Neural crest cell (in vitro differentiated cells): ENCODE results near the gene FAM184A. TPM values are rescaled to one million over a fixed set of nuclear protein-coding genes. Genes with fewer than 3 reads are reported as not detected.

Experiments used
- DNase-seq: peaks from one replicate; pipeline ENCODE4 v3.0.0; 2021; ENCODE audit warnings: low read depth, mixed read lengths, low spot score
- H3K27ac Mint-ChIP-seq: one replicate; pipeline ENCODE4 v1.8.0; 2021; ENCODE audit warnings: mild to moderate bottlenecking, mixed read lengths; ENCODE audit not compliant: unreplicated experiment
- H3K27me3 Mint-ChIP-seq: 2 replicates; pipeline ENCODE4 v1.8.0; 2021; ENCODE audit warnings: low read depth, mild to moderate bottlenecking, mixed read lengths
- H3K36me3 Mint-ChIP-seq: 2 replicates; pipeline ENCODE4 v1.8.0; 2021; ENCODE audit warnings: low read depth, mild to moderate bottlenecking, mixed read lengths
- H3K4me1 Mint-ChIP-seq: 2 replicates; pipeline ENCODE4 v1.8.0; 2021; ENCODE audit warnings: mixed read lengths
- H3K4me3 Mint-ChIP-seq: one replicate; pipeline ENCODE4 v1.8.0; 2021; ENCODE audit warnings: mild to moderate bottlenecking, mixed read lengths
- H3K9me3 Mint-ChIP-seq: 2 replicates; pipeline ENCODE4 v1.8.0; 2021; ENCODE audit warnings: mixed read lengths
- total RNA-seq: library from RNA; stranded (reverse); gene quantifications from 2 replicates; pipeline ENCODE4 v1.2.1, GENCODE V29; 2021
- TF ChIP-seq, protein P1 (sequence below): fragments of 200-600 bp; sonication (generic); conservative IDR thresholded peaks from 2 replicates; pipeline ENCODE4 v1.5.0; 2021; ENCODE audit warnings: antibody characterized with exemption, mild to moderate bottlenecking

The FAM184A gene
- total RNA-seq, 1 donor from 2014 or later = 7.6 TPM

DNA sequence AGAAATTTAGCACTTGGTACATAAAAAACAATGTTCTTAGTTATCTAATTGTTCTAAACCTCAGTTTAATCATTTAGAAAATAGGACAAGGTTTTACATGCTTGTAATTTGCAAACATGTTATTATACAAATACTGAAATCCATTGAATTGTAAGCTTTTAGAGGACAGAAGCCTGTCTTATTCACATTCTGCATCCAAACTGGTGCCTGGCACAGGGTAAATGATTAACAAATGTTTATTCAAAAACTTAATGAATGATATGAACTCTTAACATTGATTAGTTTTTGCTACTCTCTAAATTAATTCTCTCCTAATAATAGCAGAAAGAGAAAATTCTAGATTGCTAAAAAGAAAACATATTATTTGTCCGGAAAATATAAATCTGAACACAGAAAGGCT is 85.1 kb downstream of the FAM184A start:
- no peak overlapping the region for H3K4me3 Mint-ChIP-seq
- no peak overlapping the region for H3K27ac Mint-ChIP-seq
- DNase-seq = no peak
- no peaks in the 10 kb centered on the region for H3K9me3 Mint-ChIP-seq
- H3K27me3 Mint-ChIP-seq = no peaks in the 10 kb centered on the region
- H3K4me1 Mint-ChIP-seq = no peaks in the 10 kb centered on the region
- TF ChIP-seq, protein P1, sequence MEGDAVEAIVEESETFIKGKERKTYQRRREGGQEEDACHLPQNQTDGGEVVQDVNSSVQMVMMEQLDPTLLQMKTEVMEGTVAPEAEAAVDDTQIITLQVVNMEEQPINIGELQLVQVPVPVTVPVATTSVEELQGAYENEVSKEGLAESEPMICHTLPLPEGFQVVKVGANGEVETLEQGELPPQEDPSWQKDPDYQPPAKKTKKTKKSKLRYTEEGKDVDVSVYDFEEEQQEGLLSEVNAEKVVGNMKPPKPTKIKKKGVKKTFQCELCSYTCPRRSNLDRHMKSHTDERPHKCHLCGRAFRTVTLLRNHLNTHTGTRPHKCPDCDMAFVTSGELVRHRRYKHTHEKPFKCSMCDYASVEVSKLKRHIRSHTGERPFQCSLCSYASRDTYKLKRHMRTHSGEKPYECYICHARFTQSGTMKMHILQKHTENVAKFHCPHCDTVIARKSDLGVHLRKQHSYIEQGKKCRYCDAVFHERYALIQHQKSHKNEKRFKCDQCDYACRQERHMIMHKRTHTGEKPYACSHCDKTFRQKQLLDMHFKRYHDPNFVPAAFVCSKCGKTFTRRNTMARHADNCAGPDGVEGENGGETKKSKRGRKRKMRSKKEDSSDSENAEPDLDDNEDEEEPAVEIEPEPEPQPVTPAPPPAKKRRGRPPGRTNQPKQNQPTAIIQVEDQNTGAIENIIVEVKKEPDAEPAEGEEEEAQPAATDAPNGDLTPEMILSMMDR = no peak
- peaks cover 6% of the 10 kb centered on the region for H3K36me3 Mint-ChIP-seq

DNA sequence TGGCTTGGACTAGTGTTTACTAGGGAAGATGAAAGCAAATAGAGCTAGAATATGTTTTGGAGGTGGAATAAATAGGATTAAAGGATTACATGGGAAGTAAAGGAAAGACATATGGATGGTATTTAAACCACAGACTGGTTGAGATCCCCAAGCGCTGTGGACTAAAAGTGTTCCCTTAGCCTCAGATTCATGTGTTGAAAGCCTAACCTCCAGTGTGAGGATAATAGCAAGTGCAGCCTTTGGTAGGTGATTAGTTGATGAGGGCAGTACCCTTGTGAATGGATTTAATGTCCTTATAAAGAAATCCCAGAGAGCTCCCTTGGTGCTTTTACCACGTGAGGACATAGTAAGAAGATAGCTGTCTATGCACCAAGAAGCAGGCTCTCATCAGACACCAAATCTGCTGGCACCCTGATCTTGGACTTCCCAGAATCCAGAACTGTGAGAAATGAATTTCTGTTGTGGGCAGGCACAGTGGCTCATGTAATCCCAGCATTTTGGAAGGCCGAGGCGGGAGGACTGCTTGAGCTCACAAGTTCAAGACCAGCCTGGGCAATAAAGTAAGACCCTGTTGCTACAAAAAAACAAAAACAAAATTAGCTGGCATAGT is 86.2 kb downstream of the FAM184A start:
- Mint-ChIP-seq H3K4me1 (no peaks in the 10 kb centered on the region), H3K4me3 (no peak overlapping the region), H3K27me3 (no peaks in the 10 kb centered on the region), H3K27ac (no peak overlapping the region), H3K36me3 (peaks cover 2% of the 10 kb centered on the region), H3K9me3 (no peaks in the 10 kb centered on the region)
- no peak for DNase-seq
- TF ChIP-seq, protein P1 = no peak

DNA sequence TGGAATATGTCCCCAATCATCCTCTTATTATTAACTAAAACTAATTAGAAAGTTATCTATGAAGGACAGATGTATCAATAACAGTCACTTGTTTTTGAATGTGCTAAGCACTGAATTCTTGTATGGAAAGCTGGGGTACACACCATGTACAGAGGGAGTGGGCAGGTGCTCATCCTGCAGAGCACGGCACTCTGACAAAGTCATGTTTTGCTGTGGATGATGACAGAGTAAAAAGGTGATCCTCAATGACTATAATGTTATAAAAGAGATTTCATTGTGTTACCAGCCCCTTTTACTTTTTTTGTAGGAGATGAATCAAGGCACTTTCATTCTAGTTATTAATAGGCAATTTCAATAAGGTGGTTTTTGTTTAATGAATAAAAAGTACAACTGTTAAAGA is 92.2 kb downstream of the FAM184A start:
- peaks cover under 1% of the 10 kb centered on the region for H3K36me3 Mint-ChIP-seq
- H3K27me3 Mint-ChIP-seq = no peaks in the 10 kb centered on the region
- no peak overlapping the region for H3K27ac Mint-ChIP-seq
- no peak overlapping the region for H3K4me3 Mint-ChIP-seq
- TF ChIP-seq, protein P1 = no peak
- H3K9me3 Mint-ChIP-seq = no peaks in the 10 kb centered on the region
- H3K4me1 Mint-ChIP-seq = no peaks in the 10 kb centered on the region
- no peak for DNase-seq

DNA sequence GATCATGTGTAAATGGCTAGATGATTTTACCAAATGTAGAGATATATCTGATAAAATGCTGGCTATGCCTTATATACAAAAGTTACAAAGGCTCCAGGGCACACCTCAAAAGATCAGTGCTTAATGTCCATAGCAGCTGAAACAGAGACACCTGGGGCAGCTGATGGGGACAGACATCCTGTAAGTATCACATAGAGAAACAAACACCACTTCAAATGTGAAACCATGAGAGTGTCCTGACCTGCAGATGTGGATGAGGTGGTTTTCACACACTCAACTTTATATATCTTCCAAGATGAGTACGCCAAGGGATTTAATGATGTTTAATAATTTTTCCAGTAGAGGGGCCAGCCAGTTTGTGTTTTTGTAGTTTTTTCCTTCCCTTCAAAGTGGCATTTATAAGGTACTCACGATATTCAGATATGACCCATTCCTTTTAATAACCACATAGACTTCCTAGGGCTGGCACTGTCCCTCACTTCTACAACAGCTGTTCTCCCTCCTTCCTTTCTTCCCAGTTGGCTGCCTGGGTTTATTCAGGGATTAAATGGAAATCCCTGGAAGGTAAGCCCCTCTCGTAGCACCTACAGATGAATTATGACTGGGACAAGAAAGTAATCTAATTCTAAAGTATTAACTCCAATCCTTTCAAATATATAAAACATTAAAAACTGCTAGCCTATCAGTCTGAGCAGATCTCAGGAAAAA is 93.2 kb downstream of the FAM184A start:
- Mint-ChIP-seq H3K36me3 (no peaks in the 10 kb centered on the region), H3K27me3 (no peaks in the 10 kb centered on the region), H3K9me3 (no peaks in the 10 kb centered on the region), H3K27ac (no peak overlapping the region), H3K4me1 (no peaks in the 10 kb centered on the region), H3K4me3 (no peak overlapping the region)
- no peak for DNase-seq
- TF ChIP-seq, protein P1 = no peak

DNA sequence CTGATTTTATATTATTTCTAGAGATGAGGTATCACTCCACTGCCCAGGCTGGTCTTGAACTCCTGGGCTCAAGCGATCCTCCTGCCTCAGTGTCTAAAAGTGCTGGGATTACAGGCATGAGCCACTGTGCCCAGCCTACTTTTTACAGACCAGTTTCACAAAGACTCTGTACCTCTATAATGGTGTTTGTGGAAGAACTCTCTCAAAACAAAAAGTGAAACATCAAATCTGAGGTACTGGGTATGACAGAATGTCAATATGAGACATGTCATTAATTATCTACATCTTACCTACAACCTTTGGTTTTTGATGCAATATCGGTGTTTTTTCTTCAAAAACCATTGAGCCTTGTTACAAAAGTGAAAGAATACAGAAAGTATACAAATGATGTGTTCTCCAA is 94.1 kb downstream of the FAM184A start:
- no peaks in the 10 kb centered on the region for H3K4me1 Mint-ChIP-seq
- H3K9me3 Mint-ChIP-seq = no peaks in the 10 kb centered on the region
- H3K4me3 Mint-ChIP-seq = no peak overlapping the region

More for the DNA sequence above, 94.1 kb downstream of the FAM184A start:
- no peak overlapping the region for H3K27ac Mint-ChIP-seq
- no peak for DNase-seq
- TF ChIP-seq, protein P1 = no peak
- H3K36me3 Mint-ChIP-seq = no peaks in the 10 kb centered on the region
- no peaks in the 10 kb centered on the region for H3K27me3 Mint-ChIP-seq
